H7 (cell line): ENCODE results near the gene AUTS2. TPM values are rescaled to one million over a fixed set of nuclear protein-coding genes. Genes with fewer than 3 reads are reported as not detected.
A peak's percentile ranks its signal among the peaks of the same experiment; 100 is the strongest.

ENCODE experiments used
- DNase-seq: peaks from one replicate; pipeline ENCODE4 v3.0.0; 2012
- H3K27me3 ChIP-seq: 2 replicates; pipeline ENCODE4 v1.6.0; 2011; ENCODE audit warnings: mild to moderate bottlenecking, low read length; ENCODE audit not compliant: control insufficient read depth, insufficient read depth
- H3K36me3 ChIP-seq: replicated peaks from 2 replicates; pipeline ENCODE4 v1.5.1; 2011; ENCODE audit warnings: low read length; ENCODE audit not compliant: control insufficient read depth, insufficient read depth
- H3K4me3 ChIP-seq: 2 replicates; pipeline ENCODE4 v1.5.1; 2011; ENCODE audit warnings: low read depth, mild to moderate bottlenecking, control low read depth, low read length, moderate library complexity; ENCODE audit not compliant: insufficient read depth
- total RNA-seq: library from RNA; depleted of rRNA; stranded (reverse); fragments of >200 nt; shearing (Covaris generic); gene quantifications from 2 replicates; pipeline ENCODE4 v1.2.3, GENCODE V29; 2014

The AUTS2 gene
- total RNA-seq, 1 experiment from 2014 or later: 16.1 TPM

DNA sequence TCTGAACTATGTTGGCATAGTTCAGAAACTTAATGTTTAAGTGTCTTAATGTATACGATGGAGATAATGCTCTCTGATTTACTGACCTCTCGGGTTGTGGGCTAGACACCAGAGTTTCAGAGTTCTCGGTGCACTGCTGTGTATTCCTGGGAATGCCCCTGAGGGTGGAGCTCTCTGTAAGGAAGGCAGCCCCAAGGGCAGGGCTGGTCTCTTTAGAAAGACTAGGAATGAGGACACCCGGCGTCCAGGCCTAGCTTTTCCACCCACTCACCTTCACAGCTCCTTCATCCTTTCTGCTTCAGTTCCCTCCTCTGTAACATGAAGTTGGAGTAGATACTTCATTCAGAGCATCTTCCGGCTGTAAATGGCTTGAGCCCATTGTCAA lies 997.1 kb downstream of the AUTS2 start:
- peaks cover 37% of the 10 kb centered on the region for H3K27me3 ChIP-seq
- no peak for DNase-seq
- peak overlapping the region; percentile 49 for H3K4me3 ChIP-seq

DNA sequence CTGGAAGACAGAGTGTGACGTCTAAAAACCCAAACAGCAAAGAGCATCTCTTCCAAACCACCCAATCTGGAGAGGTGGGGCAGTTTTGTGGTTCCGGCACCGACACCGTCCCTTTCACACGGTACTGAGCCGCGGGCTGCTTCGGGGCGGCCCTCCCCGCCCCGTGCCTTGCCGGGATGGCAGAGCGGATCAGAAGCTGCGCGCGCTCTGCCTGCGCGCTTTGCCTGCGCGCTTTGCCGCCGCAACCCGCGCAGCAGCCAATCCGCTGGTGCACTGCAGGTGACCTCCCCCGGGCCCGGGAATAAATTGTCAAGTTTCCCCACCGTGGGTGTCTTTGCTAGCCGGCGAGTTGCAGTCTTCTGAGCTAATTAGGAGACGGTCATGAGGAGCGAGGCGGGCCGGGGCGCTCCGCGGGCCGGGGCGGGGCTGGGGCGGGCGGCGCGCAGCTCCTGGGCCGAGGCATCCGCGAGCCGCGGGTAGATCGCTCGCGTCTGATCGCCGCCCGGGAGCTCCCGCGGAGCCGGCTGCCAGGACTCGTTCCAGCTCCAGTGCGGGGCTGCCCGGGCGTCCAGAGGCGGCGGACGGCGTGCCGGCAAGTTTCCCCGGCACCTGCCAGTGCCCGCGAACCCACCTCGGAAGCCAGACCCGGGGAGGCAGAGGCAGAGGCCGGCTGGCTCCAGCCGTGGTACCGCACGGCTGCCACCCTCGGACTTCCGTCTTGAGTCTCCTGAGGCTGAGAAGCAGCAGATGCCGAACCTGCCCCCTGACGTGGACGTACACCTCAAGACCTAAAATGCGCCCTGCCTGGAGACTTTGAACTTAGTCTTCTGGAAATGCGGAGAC lies 997.7 kb downstream of the AUTS2 start:
- H3K36me3 ChIP-seq: no peaks in the 10 kb centered on the region
- H3K4me3 ChIP-seq: peak overlapping the region; percentile 49
- H3K27me3 ChIP-seq: peaks cover 37% of the 10 kb centered on the region
- DNase-seq: peak; percentile 88

More for the DNA sequence above, 997.1 kb downstream of the AUTS2 start:
- no peaks in the 10 kb centered on the region for H3K36me3 ChIP-seq

DNA sequence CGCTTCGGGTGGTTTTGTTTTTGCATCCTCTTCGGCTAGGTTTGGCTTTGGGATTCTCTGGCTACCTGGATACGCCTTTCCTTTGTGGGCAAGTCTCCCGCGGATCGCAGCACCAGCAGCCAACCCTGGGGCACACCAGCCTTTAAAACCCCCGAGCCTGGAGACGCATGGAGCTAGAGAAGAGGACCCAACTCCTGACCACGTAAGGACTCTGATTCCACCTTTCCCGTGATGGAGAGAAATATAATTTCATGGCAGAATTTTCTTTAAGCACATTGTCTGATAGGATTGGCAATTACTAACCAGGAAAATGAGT lies 998.3 kb downstream of the AUTS2 start:
- H3K27me3 ChIP-seq: peaks cover 37% of the 10 kb centered on the region
- DNase-seq: peak; percentile 61
- H3K36me3 ChIP-seq: no peaks in the 10 kb centered on the region
- peak overlapping the region; percentile 49 for H3K4me3 ChIP-seq

DNA sequence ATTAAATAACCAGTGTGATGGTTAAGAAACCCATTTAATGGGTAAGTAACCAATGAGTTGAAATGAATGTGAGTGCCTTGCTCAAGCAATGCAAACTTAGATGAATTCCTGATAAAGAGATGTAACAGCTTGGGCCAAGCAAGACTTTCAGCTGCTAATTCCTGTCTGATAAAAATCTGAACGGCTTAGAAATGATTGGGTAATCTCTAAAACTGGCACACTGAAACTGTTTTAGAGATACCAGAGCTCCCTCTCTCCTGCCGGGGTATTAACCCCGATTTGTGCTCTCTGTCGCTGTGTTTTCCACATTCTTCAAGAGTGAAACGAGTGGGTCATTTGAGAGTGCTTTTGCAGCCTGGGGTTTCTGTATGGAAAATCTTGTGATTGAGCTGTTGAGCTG lies 998.8 kb downstream of the AUTS2 start:
- Histone ChIP-seq H3K36me3 (no peaks in the 10 kb centered on the region), H3K27me3 (peaks cover 37% of the 10 kb centered on the region), H3K4me3 (no peak overlapping the region)
- no peak for DNase-seq

DNA sequence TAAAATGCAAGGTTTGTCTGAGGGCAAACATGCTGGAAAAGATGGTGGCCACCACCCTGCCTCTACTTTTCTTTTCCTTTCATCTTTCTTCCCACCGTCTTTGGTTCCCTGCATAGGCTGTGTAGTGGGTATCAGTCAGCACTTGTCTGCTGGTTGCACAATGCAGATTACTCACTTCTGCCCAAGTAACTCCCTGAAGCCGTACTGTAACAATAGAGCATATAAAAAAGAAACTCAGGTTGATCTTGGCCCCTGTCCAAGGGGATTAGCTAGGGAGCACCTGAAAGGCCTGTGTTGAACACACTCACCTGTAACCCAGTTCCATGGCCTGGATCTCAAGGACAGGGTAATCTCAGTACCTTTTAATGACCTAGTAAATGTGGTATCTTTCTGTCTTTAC lies 1000.7 kb downstream of the AUTS2 start:
- Histone ChIP-seq H3K4me3 (no peak overlapping the region), H3K27me3 (peaks cover 37% of the 10 kb centered on the region), H3K36me3 (no peaks in the 10 kb centered on the region)
- DNase-seq: no peak

DNA sequence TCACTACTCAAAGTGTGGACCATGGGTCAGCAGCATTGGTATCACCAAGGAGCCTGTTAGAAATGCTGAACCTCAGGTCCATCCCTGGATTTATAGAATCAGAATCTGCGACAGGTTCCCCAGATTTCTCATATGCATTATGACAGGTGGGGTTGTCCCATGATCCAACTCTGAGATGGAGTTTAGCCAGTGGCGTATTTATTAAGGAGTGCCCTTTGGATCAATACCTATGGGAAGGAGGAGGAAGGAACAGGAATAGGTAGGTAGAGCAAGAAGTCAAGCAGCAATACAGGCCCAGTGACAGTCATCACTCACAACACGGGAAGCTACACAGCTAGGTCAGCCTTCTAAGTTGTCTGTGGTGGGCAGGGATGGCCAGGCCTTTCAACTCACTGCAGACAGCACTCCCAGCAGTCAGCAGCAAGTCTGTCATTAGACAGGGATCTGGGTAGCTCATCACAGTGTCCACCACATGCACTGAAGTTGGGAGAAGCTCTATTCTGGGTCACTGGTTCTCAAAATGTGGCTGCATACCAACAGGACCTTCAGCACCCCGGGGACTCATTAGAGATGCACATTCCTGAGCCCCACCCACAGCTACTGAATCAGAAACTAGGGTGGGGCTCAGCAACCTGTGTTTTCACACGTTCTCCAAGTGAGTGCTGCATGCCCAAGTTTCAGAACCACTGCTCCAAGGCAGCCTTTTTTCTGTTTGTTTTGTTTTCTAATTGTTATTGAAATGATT lies 1001.3 kb downstream of the AUTS2 start:
- DNase-seq: no peak
- Histone ChIP-seq H3K27me3 (peaks cover 37% of the 10 kb centered on the region), H3K4me3 (no peak overlapping the region), H3K36me3 (no peaks in the 10 kb centered on the region)

DNA sequence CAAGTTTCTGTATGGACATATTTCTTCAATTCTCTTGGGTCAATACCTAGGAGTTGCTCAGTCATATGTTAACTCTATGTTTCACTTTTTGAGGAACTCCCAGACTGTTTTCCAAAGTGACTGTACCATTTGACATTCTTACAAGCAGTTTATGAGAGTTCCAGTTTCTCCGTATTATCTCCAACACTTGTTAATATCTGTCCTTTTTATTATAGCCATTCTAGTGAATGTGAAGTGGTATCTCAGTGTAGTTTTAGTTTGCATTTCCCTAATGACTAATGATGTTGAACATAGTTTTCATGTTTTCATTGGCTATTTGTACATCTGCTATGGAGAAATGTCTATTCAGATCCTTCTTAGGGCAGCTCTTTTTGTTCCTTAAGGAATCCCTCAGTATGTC lies 1002.7 kb downstream of the AUTS2 start:
- H3K4me3 ChIP-seq: no peak overlapping the region

DNA sequence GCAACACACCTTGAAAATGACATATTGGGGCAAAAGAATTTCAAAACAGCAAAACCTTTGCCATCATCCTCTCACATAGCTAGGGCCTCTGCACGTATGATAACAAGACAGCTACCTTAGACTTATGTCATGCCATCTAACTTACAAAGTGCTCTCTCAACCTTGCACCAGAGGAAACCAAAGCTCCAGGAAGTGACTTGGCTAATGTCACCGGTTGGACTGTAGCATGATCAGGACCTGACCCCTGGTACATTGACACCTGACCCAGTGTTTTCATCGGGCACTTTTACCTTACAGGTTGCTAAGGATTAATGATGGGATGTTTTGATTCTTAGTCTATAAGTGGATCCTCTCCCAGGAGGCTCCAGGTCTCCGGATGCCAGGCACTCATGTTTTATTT lies 1003.8 kb downstream of the AUTS2 start:
- Histone ChIP-seq H3K36me3 (no peaks in the 10 kb centered on the region), H3K4me3 (no peak overlapping the region), H3K27me3 (peaks cover 19% of the 10 kb centered on the region)
- no peak for DNase-seq

More for the DNA sequence above, 1002.7 kb downstream of the AUTS2 start:
- peaks cover 30% of the 10 kb centered on the region for H3K27me3 ChIP-seq
- H3K36me3 ChIP-seq: no peaks in the 10 kb centered on the region
- DNase-seq: no peak

DNA sequence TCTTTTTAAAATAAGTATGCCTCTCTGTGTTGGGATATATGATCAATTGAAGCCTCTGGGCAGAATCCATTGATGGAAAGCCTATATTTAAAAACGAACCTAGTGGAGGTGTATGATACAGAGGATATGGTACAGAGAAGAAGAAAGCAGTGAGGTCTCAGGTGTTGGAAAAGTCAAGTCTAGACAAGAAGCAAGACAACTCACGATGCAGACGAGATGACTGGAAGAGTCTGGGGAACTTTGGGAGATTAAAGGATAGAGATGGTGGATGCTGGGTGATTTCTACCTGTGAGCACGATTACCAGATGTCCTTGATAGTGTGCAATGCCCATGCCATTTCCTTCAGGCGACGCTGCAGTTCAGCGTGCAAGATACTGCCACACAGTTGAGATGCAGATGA lies 1009.0 kb downstream of the AUTS2 start:
- Histone ChIP-seq H3K4me3 (no peak overlapping the region), H3K27me3 (no peaks in the 10 kb centered on the region; the same call in 1 of the 2 replicates), H3K36me3 (no peaks in the 10 kb centered on the region)
- DNase-seq: no peak

DNA sequence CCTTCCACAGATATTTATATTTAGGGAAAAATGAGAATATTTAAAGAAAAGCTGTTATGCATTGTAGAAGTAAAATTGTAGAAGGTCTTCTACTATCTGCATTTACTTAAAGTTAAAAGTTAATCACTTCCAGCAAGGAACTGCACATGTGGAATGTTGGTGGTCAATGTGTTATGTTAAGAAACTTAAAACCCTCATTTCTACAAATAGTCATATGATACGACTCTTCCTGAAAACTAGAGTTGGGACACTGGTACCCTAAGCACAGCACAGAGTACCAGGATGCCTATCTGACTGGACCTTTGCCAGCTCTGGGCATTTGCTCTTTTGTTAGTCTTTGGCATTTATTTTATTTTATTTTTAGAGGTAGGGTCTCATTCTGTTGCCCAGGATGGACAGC lies 1009.5 kb downstream of the AUTS2 start:
- Histone ChIP-seq H3K36me3 (no peaks in the 10 kb centered on the region), H3K4me3 (no peak overlapping the region), H3K27me3 (no peaks in the 10 kb centered on the region)
- DNase-seq: no peak

DNA sequence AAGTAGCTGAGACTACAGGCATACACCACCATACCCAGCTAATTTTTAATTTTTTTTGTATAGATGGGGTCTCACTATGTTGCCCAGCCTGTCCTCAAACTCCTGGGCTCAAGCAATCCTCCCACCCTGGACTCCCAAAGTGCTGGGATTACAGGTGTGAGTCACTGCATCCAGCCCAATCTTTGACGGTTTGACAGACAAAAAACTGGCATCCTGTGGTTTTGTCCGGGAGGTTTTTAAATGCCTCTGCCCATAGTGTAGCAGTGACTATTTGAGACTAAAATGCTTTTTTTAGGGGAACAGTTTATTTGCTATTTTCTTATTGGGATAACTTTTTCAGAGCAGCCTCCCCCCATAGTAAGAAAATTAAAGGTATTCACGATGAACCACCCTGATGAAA lies 1010.0 kb downstream of the AUTS2 start:
- no peak for DNase-seq
- H3K27me3 ChIP-seq: no peaks in the 10 kb centered on the region
- H3K36me3 ChIP-seq: no peaks in the 10 kb centered on the region
- H3K4me3 ChIP-seq: no peak overlapping the region

DNA sequence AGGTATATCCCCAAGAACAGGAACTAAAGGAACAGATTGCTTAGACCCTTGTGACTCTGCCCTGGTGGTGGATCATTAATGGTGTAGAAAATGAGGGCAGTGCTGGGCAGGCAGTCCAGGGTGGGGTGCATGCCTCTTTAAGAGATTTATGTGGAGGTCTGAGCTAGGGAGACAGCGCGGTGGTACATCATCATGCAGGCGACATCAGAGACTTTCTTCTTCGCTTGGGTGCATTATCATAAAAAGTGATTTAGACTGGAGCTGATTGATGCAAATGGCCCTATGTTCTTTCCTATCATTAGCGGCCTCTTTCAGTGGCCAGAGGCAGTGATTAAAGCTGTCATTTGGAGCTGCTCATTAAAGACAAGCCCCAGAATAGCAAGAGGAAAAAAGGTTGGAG lies 1014.5 kb downstream of the AUTS2 start:
- H3K27me3 ChIP-seq: no peaks in the 10 kb centered on the region

DNA sequence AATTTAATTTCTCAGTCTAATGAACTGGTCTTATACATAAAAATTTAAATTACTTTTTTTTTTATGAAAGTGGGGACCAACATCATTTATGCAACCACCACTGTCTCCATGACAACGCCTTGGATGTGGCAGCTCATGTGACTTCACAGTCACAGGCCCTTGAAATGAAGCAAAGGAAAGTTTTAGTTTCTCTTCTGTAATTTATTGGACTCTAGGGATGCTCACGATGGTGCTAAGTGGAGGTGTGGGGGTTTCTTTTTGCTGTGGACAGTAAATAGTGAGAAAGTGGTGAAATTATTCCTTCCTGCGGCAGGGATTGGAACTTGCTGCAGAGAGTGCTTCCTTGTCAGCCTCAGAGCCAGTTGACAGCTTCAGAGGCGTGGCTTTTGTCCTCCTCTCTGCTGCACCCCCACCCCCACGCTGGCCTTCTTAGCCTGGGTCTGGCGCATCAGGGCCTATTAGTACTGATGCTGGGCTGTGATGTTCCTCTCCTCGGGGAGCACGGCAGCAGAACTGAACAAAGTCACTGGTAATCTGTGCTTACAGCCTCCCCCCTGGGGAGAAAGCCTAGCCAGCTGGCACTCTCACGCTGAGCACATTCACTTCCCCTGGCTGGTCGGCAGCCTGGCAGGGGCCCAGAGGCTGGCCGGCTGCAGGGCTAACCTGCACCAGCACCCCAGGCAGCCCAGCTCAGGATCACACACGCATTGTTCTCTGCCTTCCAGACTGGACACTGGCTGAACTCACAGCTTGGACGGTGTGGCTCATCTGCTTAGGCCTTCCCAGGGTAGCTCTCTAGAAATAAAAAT lies 1016.2 kb downstream of the AUTS2 start:
- Histone ChIP-seq H3K27me3 (no peaks in the 10 kb centered on the region), H3K36me3 (no peaks in the 10 kb centered on the region), H3K4me3 (no peak overlapping the region)
- DNase-seq: peak; percentile 78

More for the DNA sequence above, 1014.5 kb downstream of the AUTS2 start:
- Histone ChIP-seq H3K36me3 (no peaks in the 10 kb centered on the region), H3K4me3 (no peak overlapping the region)
- DNase-seq: no peak

DNA sequence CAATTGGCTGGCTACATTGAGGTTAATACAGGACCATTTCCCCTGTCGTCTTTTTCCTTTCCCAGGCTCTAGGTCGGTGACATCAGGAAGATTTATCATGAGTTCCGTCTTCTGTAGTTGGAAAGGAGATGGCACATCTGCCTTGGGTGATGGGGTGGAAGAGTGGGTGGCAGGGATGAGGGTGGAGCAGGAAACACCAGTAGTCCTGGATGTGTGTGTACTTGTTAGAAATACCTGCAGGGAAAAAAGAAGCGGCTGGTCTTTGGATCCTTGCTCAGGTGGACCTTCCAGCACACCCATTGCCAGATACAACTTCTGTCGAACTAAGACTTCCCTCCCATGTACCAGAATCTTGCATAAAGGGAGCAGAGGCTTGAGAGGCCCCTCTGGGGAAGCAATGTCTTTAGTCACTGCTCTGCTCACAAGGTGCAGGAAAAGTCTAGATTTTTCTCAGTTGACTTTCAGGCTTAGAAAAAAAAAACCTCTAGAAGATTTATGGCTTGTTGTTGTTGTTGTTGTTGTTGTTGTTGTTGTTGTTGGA lies 1016.9 kb downstream of the AUTS2 start:
- no peak overlapping the region for H3K4me3 ChIP-seq
- no peaks in the 10 kb centered on the region for H3K27me3 ChIP-seq
- no peaks in the 10 kb centered on the region for H3K36me3 ChIP-seq
- no peak for DNase-seq
